ENCODE results near the gene TBC1D25. TPM values are rescaled to one million over a fixed set of nuclear protein-coding genes. Genes with fewer than 3 reads are reported as not detected.
"Not testable (repeated sequence)": the region's sequence is repeated elsewhere in the genome, so short reads cannot be mapped to it uniquely, and the experiment has no call there.

Gene TBC1D25
- total RNA-seq, 2 experiments from 2014 or later = 13.2 to 15.2 TPM

- peaks cover 11% of the 10 kb centered on the region for H3K36me3 Mint-ChIP-seq (ENCODE audit: low read depth)
- intact Hi-C loops (cut with DNase I, micrococcal nuclease) = no loop called here
- peak overlapping the region; percentile 84 for H3K27ac Mint-ChIP-seq
- DNase-seq = no peak
- no peaks in the 10 kb centered on the region for H3K9me3 Mint-ChIP-seq (ENCODE audit: low read depth)
- ChIA-PET POLR2A (interaction anchor here (0.6 kb wide), 1 partner anchor 46 kb away, joined by 7 read pairs; no protein-coding TSS in a partner anchor), CTCF (no interaction called here)
- no peaks in the 10 kb centered on the region for H3K27me3 Mint-ChIP-seq
- no peak overlapping the region for H3K4me3 Mint-ChIP-seq
- ATAC-seq = no peak
- peaks cover 8% of the 10 kb centered on the region for H3K4me1 Mint-ChIP-seq
Observed at GRCh38 chrX:48532161-48532560, 7.4 kb upstream of the TBC1D25 start.

- ATAC-seq (peak; percentile 31), DNase-seq (no peak)
- Mint-ChIP-seq H3K4me1 (peaks cover 8% of the 10 kb centered on the region), H3K27me3 (no peaks in the 10 kb centered on the region), H3K4me3 (no peak overlapping the region), H3K9me3 (ENCODE audit: low read depth) (no peaks in the 10 kb centered on the region), H3K27ac (no peak overlapping the region), H3K36me3 (ENCODE audit: low read depth) (peaks cover 9% of the 10 kb centered on the region)
- ChIA-PET CTCF (no interaction called here), POLR2A (interaction anchor here (0.5 kb wide), 1 partner anchor 44 kb away, joined by 3 read pairs; no protein-coding TSS in a partner anchor)
- intact Hi-C loops (cut with DNase I, micrococcal nuclease) = no loop called here
Observed at GRCh38 chrX:48533165-48533564, 6.3 kb upstream of the TBC1D25 start.

GRCh38 chrX:48538641-48539344 lies 721 bp upstream of the TBC1D25 start:
- H3K4me3 Mint-ChIP-seq = peak overlapping the region; percentile 87
- intact Hi-C loops (cut with DNase I, micrococcal nuclease) = loop anchor here (1.0 to 5.0 kb wide), 9 partner anchors 17 to 978 kb away; partner anchors contain the start of genes EBP (in 2 of the 2), FTSJ1 (in 2 of the 2), RBM3 (in 2 of the 2) and ARAF (in 1 of the 2)
- H3K9me3 Mint-ChIP-seq (ENCODE audit: low read depth) = no peaks in the 10 kb centered on the region
- H3K36me3 Mint-ChIP-seq (ENCODE audit: low read depth) = peaks cover 14% of the 10 kb centered on the region
- H3K27me3 Mint-ChIP-seq = no peaks in the 10 kb centered on the region
- no peak overlapping the region for H3K27ac Mint-ChIP-seq
- POLR2A ChIA-PET = interaction anchor here (0.6 to 1.8 kb wide), 5 partner anchors 17 to 40 kb away, joined by 3 to 16 read pairs (median 5); partner anchors contain the start of genes EBP and RBM3
- CTCF ChIA-PET = interaction anchor here (0.6 to 1.9 kb wide), 7 partner anchors 22 to 364 kb away, joined by 3 to 8 read pairs (median 3); partner anchors contain the start of gene RBM3
- no peak for DNase-seq
- ATAC-seq = no peak
- H3K4me1 Mint-ChIP-seq = peaks cover 15% of the 10 kb centered on the region

GRCh38 chrX:48540028-48540375 lies 488 bp downstream of the TBC1D25 start:
- ChIA-PET CTCF (interaction anchor here (0.6 to 1.9 kb wide), 5 partner anchors 9 to 72 kb away, joined by 3 to 8 read pairs (median 5); partner anchors contain the start of gene RBM3), POLR2A (interaction anchor here (0.5 to 1.8 kb wide), 9 partner anchors 14 to 379 kb away, joined by 3 to 16 read pairs (median 4); partner anchors contain the start of genes EBP, PIM2, RBM3 and SLC35A2)
- peak overlapping the region; percentile 89 for H3K27ac Mint-ChIP-seq
- DNase-seq = peak; percentile 71
- peak overlapping the region; percentile 87 for H3K4me3 Mint-ChIP-seq
- H3K27me3 Mint-ChIP-seq = no peaks in the 10 kb centered on the region
- peak; percentile 74 for ATAC-seq
- peaks cover 16% of the 10 kb centered on the region for H3K36me3 Mint-ChIP-seq (ENCODE audit: low read depth)
- H3K9me3 Mint-ChIP-seq (ENCODE audit: low read depth) = no peaks in the 10 kb centered on the region
- intact Hi-C loops (cut with DNase I, micrococcal nuclease) = no loop called here
- peaks cover 15% of the 10 kb centered on the region for H3K4me1 Mint-ChIP-seq

GRCh38 chrX:48540480-48540879 lies 966 bp downstream of the TBC1D25 start:
- Mint-ChIP-seq H3K4me3 (peak overlapping the region; percentile 87), H3K36me3 (ENCODE audit: low read depth) (peaks cover 16% of the 10 kb centered on the region), H3K9me3 (ENCODE audit: low read depth) (no peaks in the 10 kb centered on the region), H3K27me3 (no peaks in the 10 kb centered on the region), H3K4me1 (peaks cover 15% of the 10 kb centered on the region), H3K27ac (peak overlapping the region; percentile 89)
- DNase-seq = no peak
- POLR2A ChIA-PET = interaction anchor here (0.6 to 1.8 kb wide), 3 partner anchors 19 to 379 kb away, joined by 5 to 16 read pairs (median 5); partner anchors contain the start of genes EBP, PIM2 and RBM3
- CTCF ChIA-PET = interaction anchor here (1.5 to 1.9 kb wide), 3 partner anchors 9 to 73 kb away, joined by 3 to 8 read pairs (median 5); partner anchors contain the start of gene RBM3
- ATAC-seq = no peak
- intact Hi-C loops (cut with DNase I, micrococcal nuclease) = no loop called here

- Mint-ChIP-seq H3K27ac (peak overlapping the region; percentile 89), H3K36me3 (ENCODE audit: low read depth) (peaks cover 16% of the 10 kb centered on the region), H3K9me3 (ENCODE audit: low read depth) (no peaks in the 10 kb centered on the region), H3K4me3 (peak overlapping the region; percentile 87), H3K27me3 (no peaks in the 10 kb centered on the region), H3K4me1 (peaks cover 15% of the 10 kb centered on the region)
- intact Hi-C loops (cut with DNase I, micrococcal nuclease) = no loop called here
- CTCF ChIA-PET = interaction anchor here (1.5 kb wide), 1 partner anchor 8 kb away, joined by 3 read pairs; no protein-coding TSS in a partner anchor
- ATAC-seq (no peak), DNase-seq (no peak)
- POLR2A ChIA-PET = no interaction called here
Observed at GRCh38 chrX:48541140-48541814, 1.8 kb downstream of the TBC1D25 start.

GRCh38 chrX:48548871-48549270 lies 9.4 kb downstream of the TBC1D25 start:
- H3K27me3 Mint-ChIP-seq = no peaks in the 10 kb centered on the region
- no peak for ATAC-seq
- H3K27ac Mint-ChIP-seq = no peak overlapping the region
- no peak for DNase-seq
- peaks cover 16% of the 10 kb centered on the region for H3K36me3 Mint-ChIP-seq (ENCODE audit: low read depth)
- no peaks in the 10 kb centered on the region for H3K4me1 Mint-ChIP-seq
- ChIA-PET CTCF (interaction anchor here (0.8 kb wide), 1 partner anchor 75 kb away, joined by 3 read pairs; no protein-coding TSS in a partner anchor), POLR2A (no interaction called here)
- intact Hi-C loops (cut with DNase I, micrococcal nuclease) = no loop called here
- no peaks in the 10 kb centered on the region for H3K9me3 Mint-ChIP-seq (ENCODE audit: low read depth)
- H3K4me3 Mint-ChIP-seq = no peak overlapping the region

GRCh38 chrX:48555731-48556325 lies 16.3 kb downstream of the TBC1D25 start:
- POLR2A ChIA-PET; ATAC-seq; H3K4me1 Mint-ChIP-seq; H3K27ac Mint-ChIP-seq; intact Hi-C loops (cut with DNase I, micrococcal nuclease); H3K4me3 Mint-ChIP-seq; H3K9me3 Mint-ChIP-seq (ENCODE audit: low read depth); CTCF ChIA-PET; H3K27me3 Mint-ChIP-seq; DNase-seq: not testable (repeated sequence)
- peaks cover 30% of the 10 kb centered on the region for H3K36me3 Mint-ChIP-seq (ENCODE audit: low read depth)

GRCh38 chrX:48558271-48558670 lies 18.8 kb downstream of the TBC1D25 start:
- H3K9me3 Mint-ChIP-seq (ENCODE audit: low read depth) = no peaks in the 10 kb centered on the region
- CTCF ChIA-PET = interaction anchor here (0.6 to 0.9 kb wide), 2 partner anchors 9 to 30 kb away, joined by 3 to 4 read pairs; no protein-coding TSS in a partner anchor
- peaks cover 3% of the 10 kb centered on the region for H3K4me1 Mint-ChIP-seq
- peak overlapping the region; percentile 82 for H3K27ac Mint-ChIP-seq
- no peak overlapping the region for H3K4me3 Mint-ChIP-seq
- intact Hi-C loops (cut with DNase I, micrococcal nuclease) = loop anchor here in 1 of 2 experiments (1.0 kb wide), 1 partner anchor 12 kb away; no protein-coding TSS in a partner anchor
- H3K36me3 Mint-ChIP-seq (ENCODE audit: low read depth) = peaks cover 30% of the 10 kb centered on the region
- no peak for DNase-seq
- POLR2A ChIA-PET = interaction anchor here (0.6 to 0.9 kb wide), 2 partner anchors 16 to 19 kb away, joined by 3 read pairs; partner anchors contain the start of gene RBM3
- ATAC-seq = peak; percentile 99
- H3K27me3 Mint-ChIP-seq = no peaks in the 10 kb centered on the region

GRCh38 chrX:48559636-48560035 lies 20.1 kb downstream of the TBC1D25 start:
- ChIA-PET CTCF (no interaction called here), POLR2A (interaction anchor here (0.6 kb wide), 1 partner anchor 14 kb away, joined by 3 read pairs; no protein-coding TSS in a partner anchor)
- intact Hi-C loops (cut with DNase I, micrococcal nuclease) = no loop called here
- Mint-ChIP-seq H3K27me3 (no peaks in the 10 kb centered on the region), H3K27ac (peak overlapping the region; percentile 37), H3K4me3 (no peak overlapping the region), H3K36me3 (ENCODE audit: low read depth) (peaks cover 31% of the 10 kb centered on the region), H3K4me1 (peaks cover 3% of the 10 kb centered on the region), H3K9me3 (ENCODE audit: low read depth) (no peaks in the 10 kb centered on the region)
- DNase-seq = no peak
- no peak for ATAC-seq

- ChIA-PET CTCF (interaction anchor here (0.5 to 0.6 kb wide), 2 partner anchors 10 to 22 kb away, joined by 3 read pairs; no protein-coding TSS in a partner anchor), POLR2A (no interaction called here)
- no peaks in the 10 kb centered on the region for H3K9me3 Mint-ChIP-seq (ENCODE audit: low read depth)
- no peaks in the 10 kb centered on the region for H3K27me3 Mint-ChIP-seq
- H3K4me3 Mint-ChIP-seq = no peak overlapping the region
- H3K27ac Mint-ChIP-seq = no peak overlapping the region
- ATAC-seq (no peak), DNase-seq (no peak)
- H3K4me1 Mint-ChIP-seq = peaks cover 3% of the 10 kb centered on the region
- intact Hi-C loops (cut with DNase I, micrococcal nuclease) = no loop called here
- peaks cover 28% of the 10 kb centered on the region for H3K36me3 Mint-ChIP-seq (ENCODE audit: low read depth)
Observed at GRCh38 chrX:48560056-48560455, 20.5 kb downstream of the TBC1D25 start.
